ENCODE data around the gene CCNC. TPM values are rescaled to one million over a fixed set of nuclear protein-coding genes. Genes with fewer than 3 reads are reported as not detected.

Gene CCNC
- polyA plus RNA-seq, 1 donor from 2014 or later = 111 TPM

DNA sequence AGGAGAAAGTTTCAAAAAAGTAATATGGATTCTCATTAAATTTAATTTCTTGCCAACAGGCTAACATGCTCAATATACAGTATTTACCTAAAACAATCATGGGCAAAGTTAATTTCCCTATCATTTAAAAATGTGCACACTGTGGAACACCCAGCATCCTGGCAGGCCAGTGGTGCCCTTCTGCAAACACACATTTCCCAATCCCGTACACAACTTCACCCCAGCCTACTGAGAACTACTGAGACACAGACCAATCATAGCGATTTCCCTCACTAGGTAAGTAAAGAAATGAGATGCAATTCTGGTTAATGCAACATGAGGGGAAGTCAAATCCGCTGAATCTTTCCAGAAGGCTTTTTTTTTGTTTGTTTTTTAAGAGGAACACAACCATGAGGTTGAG, 60.8 kb downstream of the CCNC start:
- Histone ChIP-seq H3K79me2 (replicated peaks; ENCODE audit: insufficient read depth, low read length) (no peaks in the 10 kb centered on the region), H3K9me3 (ENCODE audit: low read length) (no peaks in the 10 kb centered on the region), H3K27ac (ENCODE audit: low read length) (no peak overlapping the region), H3F3A (ENCODE audit: insufficient read depth, low read length, poor library complexity, severe bottlenecking) (no peaks in the 10 kb centered on the region), H3K4me3 (ENCODE audit: low read length) (no peak overlapping the region), H3K4me2 (ENCODE audit: low read length) (no peak overlapping the region), H2AFZ (ENCODE audit: low read depth, low read length) (no peak overlapping the region), H3K36me3 (ENCODE audit: insufficient read depth, low read length) (no peaks in the 10 kb centered on the region), H3K9ac (ENCODE audit: low read length) (no peak overlapping the region), H3K9me2 (ENCODE audit: insufficient read depth, low read length) (no peaks in the 10 kb centered on the region), H4K20me1 (ENCODE audit: insufficient read depth) (no peaks in the 10 kb centered on the region), H3K27me3 (ENCODE audit: insufficient read depth, low read depth, low read length) (no peaks in the 10 kb centered on the region)
- TF ChIP-seq, protein P1, sequence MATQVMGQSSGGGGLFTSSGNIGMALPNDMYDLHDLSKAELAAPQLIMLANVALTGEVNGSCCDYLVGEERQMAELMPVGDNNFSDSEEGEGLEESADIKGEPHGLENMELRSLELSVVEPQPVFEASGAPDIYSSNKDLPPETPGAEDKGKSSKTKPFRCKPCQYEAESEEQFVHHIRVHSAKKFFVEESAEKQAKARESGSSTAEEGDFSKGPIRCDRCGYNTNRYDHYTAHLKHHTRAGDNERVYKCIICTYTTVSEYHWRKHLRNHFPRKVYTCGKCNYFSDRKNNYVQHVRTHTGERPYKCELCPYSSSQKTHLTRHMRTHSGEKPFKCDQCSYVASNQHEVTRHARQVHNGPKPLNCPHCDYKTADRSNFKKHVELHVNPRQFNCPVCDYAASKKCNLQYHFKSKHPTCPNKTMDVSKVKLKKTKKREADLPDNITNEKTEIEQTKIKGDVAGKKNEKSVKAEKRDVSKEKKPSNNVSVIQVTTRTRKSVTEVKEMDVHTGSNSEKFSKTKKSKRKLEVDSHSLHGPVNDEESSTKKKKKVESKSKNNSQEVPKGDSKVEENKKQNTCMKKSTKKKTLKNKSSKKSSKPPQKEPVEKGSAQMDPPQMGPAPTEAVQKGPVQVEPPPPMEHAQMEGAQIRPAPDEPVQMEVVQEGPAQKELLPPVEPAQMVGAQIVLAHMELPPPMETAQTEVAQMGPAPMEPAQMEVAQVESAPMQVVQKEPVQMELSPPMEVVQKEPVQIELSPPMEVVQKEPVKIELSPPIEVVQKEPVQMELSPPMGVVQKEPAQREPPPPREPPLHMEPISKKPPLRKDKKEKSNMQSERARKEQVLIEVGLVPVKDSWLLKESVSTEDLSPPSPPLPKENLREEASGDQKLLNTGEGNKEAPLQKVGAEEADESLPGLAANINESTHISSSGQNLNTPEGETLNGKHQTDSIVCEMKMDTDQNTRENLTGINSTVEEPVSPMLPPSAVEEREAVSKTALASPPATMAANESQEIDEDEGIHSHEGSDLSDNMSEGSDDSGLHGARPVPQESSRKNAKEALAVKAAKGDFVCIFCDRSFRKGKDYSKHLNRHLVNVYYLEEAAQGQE (IDR thresholded peaks at IDR 0.05; ENCODE audit: borderline replicate concordance) = no peak
- TF ChIP-seq RAD21 (conservative IDR thresholded peaks at IDR 0.05) (no peak), TAF1 (IDR thresholded peaks at IDR 0.05; ENCODE audit: low read depth) (no peak), EP300 (conservative IDR thresholded peaks at IDR 0.05; ENCODE audit: poor library complexity, severe bottlenecking) (no peak), EZH2 (IDR thresholded peaks at IDR 0.05; ENCODE audit: borderline replicate concordance, insufficient read depth, low read length, poor library complexity, severe bottlenecking) (no peak), SMC3 (conservative IDR thresholded peaks at IDR 0.05; ENCODE audit: poor library complexity) (no peak), MXI1 (conservative IDR thresholded peaks at IDR 0.05; ENCODE audit: poor library complexity, severe bottlenecking) (no peak)
- TF ChIP-seq, protein P2, sequence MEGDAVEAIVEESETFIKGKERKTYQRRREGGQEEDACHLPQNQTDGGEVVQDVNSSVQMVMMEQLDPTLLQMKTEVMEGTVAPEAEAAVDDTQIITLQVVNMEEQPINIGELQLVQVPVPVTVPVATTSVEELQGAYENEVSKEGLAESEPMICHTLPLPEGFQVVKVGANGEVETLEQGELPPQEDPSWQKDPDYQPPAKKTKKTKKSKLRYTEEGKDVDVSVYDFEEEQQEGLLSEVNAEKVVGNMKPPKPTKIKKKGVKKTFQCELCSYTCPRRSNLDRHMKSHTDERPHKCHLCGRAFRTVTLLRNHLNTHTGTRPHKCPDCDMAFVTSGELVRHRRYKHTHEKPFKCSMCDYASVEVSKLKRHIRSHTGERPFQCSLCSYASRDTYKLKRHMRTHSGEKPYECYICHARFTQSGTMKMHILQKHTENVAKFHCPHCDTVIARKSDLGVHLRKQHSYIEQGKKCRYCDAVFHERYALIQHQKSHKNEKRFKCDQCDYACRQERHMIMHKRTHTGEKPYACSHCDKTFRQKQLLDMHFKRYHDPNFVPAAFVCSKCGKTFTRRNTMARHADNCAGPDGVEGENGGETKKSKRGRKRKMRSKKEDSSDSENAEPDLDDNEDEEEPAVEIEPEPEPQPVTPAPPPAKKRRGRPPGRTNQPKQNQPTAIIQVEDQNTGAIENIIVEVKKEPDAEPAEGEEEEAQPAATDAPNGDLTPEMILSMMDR (IDR thresholded peaks at IDR 0.05; ENCODE audit: poor library complexity, severe bottlenecking) = no peak

DNA sequence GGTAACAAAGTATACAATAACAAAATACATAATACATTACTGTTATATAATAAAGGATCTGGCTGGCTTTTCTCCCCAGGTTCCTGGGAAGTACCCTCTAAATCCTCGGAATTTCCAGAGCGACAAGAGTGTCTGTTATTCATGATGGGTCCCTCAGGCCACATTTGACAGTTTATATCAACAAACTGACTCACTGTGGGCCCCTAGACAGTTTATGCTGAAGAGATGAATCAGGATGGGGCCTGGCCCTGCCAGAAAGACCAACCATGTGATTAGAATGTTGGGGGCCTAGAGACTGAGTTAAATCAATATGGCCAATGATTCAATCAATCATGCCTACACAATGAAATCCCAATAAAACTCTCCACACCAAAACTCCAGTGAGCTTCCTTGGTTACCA, 66.7 kb downstream of the CCNC start:
- H3K9me3 ChIP-seq (ENCODE audit: low read length) = no peaks in the 10 kb centered on the region
- H4K20me1 ChIP-seq (ENCODE audit: insufficient read depth) = no peaks in the 10 kb centered on the region
- H3K9ac ChIP-seq (ENCODE audit: low read length) = no peak overlapping the region
- TF ChIP-seq POLR2AphosphoS5 (IDR thresholded peaks at IDR 0.05) (no peak), EZH2 (IDR thresholded peaks at IDR 0.05; ENCODE audit: borderline replicate concordance, insufficient read depth, low read length, poor library complexity, severe bottlenecking) (no peak), EP300 (conservative IDR thresholded peaks at IDR 0.05; ENCODE audit: poor library complexity, severe bottlenecking) (no peak), MXI1 (conservative IDR thresholded peaks at IDR 0.05; ENCODE audit: poor library complexity, severe bottlenecking) (no peak), SMC3 (conservative IDR thresholded peaks at IDR 0.05; ENCODE audit: poor library complexity) (no peak), TAF1 (IDR thresholded peaks at IDR 0.05; ENCODE audit: low read depth) (no peak), RAD21 (conservative IDR thresholded peaks at IDR 0.05) (no peak)
- TF ChIP-seq, protein P2 (IDR thresholded peaks at IDR 0.05; ENCODE audit: poor library complexity, severe bottlenecking) = no peak
- TF ChIP-seq, protein P1 (IDR thresholded peaks at IDR 0.05; ENCODE audit: borderline replicate concordance) = no peak
- H3K9me2 ChIP-seq (ENCODE audit: insufficient read depth, low read length) = no peaks in the 10 kb centered on the region
- no peaks in the 10 kb centered on the region for H3F3A ChIP-seq (ENCODE audit: insufficient read depth, low read length, poor library complexity, severe bottlenecking)
- H3K79me2 ChIP-seq (replicated peaks; ENCODE audit: insufficient read depth, low read length) = no peaks in the 10 kb centered on the region
- no peak overlapping the region for H2AFZ ChIP-seq (ENCODE audit: low read depth, low read length)
- H3K27me3 ChIP-seq (ENCODE audit: insufficient read depth, low read depth, low read length) = no peaks in the 10 kb centered on the region
- no peak overlapping the region for H3K4me2 ChIP-seq (ENCODE audit: low read length)
- H3K36me3 ChIP-seq (ENCODE audit: insufficient read depth, low read length) = no peaks in the 10 kb centered on the region
- no peak overlapping the region for H3K4me3 ChIP-seq (ENCODE audit: low read length)
- H3K27ac ChIP-seq (ENCODE audit: low read length) = no peak overlapping the region

Measured in neural cell (in vitro differentiated cells).